SKM-1 treated with dmso at 0.1 percent for 144 hours (cell line): ENCODE results near the gene CDK12.

Experiments used
- DNase-seq: peaks from one replicate; lab custom pipeline; 2025; ENCODE audit not compliant: unreplicated experiment; lab: John Stamatoyannopoulos, UW

CDK12 gene

GRCh38 chr17:39548494-39549225 is 87.4 kb downstream of the CDK12 start:
- no peak for DNase-seq

GRCh38 chr17:39549747-39550573 is 88.7 kb downstream of the CDK12 start:
- DNase-seq, result no peak

- no peak for DNase-seq
Observed at GRCh38 chr17:39551879-39552278, 90.6 kb downstream of the CDK12 start.

- DNase-seq, result no peak
Observed at GRCh38 chr17:39553341-39553945, 92.2 kb downstream of the CDK12 start.

- no peak for DNase-seq
Observed at GRCh38 chr17:39555368-39555767, 94.1 kb downstream of the CDK12 start.

- no peak for DNase-seq
Observed at GRCh38 chr17:39556423-39556822, 95.1 kb downstream of the CDK12 start.

GRCh38 chr17:39562395-39562794 is 101.1 kb downstream of the CDK12 start:
- no peak for DNase-seq

GRCh38 chr17:39562976-39563375 is 101.7 kb downstream of the CDK12 start:
- no peak for DNase-seq

GRCh38 chr17:39563476-39563875 is 102.2 kb downstream of the CDK12 start:
- DNase-seq, result no peak

- DNase-seq, result no peak
Observed at GRCh38 chr17:39564211-39564848, 103.0 kb downstream of the CDK12 start.

- DNase-seq, result no peak
Observed at GRCh38 chr17:39566094-39566850, 105.0 kb downstream of the CDK12 start.

GRCh38 chr17:39568702-39569101 is 107.4 kb downstream of the CDK12 start:
- DNase-seq, result no peak

GRCh38 chr17:39569126-39569525 is 107.8 kb downstream of the CDK12 start:
- DNase-seq, result peak; percentile 12

GRCh38 chr17:39572121-39572520 is 110.8 kb downstream of the CDK12 start:
- DNase-seq, result no peak

GRCh38 chr17:39573447-39574298 is 112.4 kb downstream of the CDK12 start:
- no peak for DNase-seq

GRCh38 chr17:39576187-39576586 is 114.9 kb downstream of the CDK12 start:
- no peak for DNase-seq

GRCh38 chr17:39578272-39578671 is 117.0 kb downstream of the CDK12 start:
- no peak for DNase-seq

- no peak for DNase-seq
Observed at GRCh38 chr17:39579318-39580081, 118.2 kb downstream of the CDK12 start.

- no peak for DNase-seq
Observed at GRCh38 chr17:39580082-39580468, 118.8 kb downstream of the CDK12 start.
